Progenitor cell of endocrine pancreas (in vitro differentiated cells): ENCODE results near the gene CDADC1. TPM values are rescaled to one million over a fixed set of nuclear protein-coding genes. Genes with fewer than 3 reads are reported as not detected.

Source experiments
- DNase-seq: peaks from one replicate; pipeline ENCODE4 v3.0.0; 2021; ENCODE audit warnings: low spot score; ENCODE audit not compliant: unreplicated experiment
- H3K27ac Mint-ChIP-seq: 2 replicates; pipeline ENCODE4 v1.8.0; 2021; ENCODE audit warnings: mild to moderate bottlenecking, moderate library complexity, mixed read lengths
- H3K27me3 Mint-ChIP-seq: 2 replicates; pipeline ENCODE4 v1.8.0; 2021; ENCODE audit warnings: mixed read lengths
- H3K36me3 Mint-ChIP-seq: 2 replicates; pipeline ENCODE4 v1.8.0; 2022; ENCODE audit warnings: mixed read lengths; ENCODE audit not compliant: insufficient read depth
- H3K4me1 Mint-ChIP-seq: 2 replicates; pipeline ENCODE4 v1.8.0; 2021; ENCODE audit warnings: low read depth, mixed read lengths
- H3K4me3 Mint-ChIP-seq: 2 replicates; pipeline ENCODE4 v1.8.0; 2021; ENCODE audit warnings: low read depth, mild to moderate bottlenecking, moderate library complexity, mixed read lengths
- H3K9me3 Mint-ChIP-seq: 2 replicates; pipeline ENCODE4 v1.8.0; 2021; ENCODE audit warnings: low read depth, mixed read lengths
- total RNA-seq: library from RNA; stranded (reverse); gene quantifications from 2 replicates; pipeline ENCODE4 v1.2.1, GENCODE V29; 2021
- TF ChIP-seq, protein P1 (sequence below): fragments of 200-600 bp; sonication (generic); IDR thresholded peaks from one replicate; pipeline ENCODE4 v1.5.0; 2021; ENCODE audit warnings: antibody characterized with exemption, mild to moderate bottlenecking; ENCODE audit not compliant: unreplicated experiment

Gene CDADC1
- total RNA-seq, 1 donor from 2014 or later: 11.7 TPM

DNA sequence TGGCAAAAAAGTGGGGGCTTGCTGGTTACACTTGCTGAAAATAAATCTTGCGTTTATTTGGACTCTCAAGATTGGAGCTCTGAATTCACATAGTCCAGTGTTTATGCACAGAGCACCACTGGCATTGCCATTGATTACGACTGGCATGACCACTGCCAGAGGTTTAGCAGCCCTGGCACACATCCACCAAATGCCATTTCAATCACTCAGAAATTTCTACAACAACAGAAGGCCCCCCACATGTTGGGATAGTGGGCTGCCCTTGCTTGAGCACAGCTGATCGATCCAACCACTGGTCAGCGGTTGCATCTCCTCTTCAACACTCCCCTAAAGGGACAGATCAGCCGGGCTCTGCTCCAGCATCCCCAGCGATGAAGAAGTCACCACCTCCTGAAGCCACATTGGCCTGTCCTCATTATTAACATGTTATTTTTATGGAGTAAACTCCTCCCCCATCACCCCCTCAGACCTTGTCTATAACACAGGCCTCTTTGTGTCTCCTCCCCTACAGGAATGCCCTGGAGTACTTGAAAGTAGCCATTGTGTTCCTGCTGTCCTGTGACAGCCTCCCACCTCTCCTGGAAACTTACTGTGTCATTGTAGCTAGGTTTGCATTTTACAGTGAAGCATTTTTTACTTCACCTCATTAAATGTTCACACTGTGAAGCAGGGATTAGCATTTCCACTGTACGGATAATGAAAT lies 51.3 kb downstream of the CDADC1 start:
- peaks cover 2% of the 10 kb centered on the region for H3K27me3 Mint-ChIP-seq
- no peaks in the 10 kb centered on the region for H3K36me3 Mint-ChIP-seq
- TF ChIP-seq, protein P1, sequence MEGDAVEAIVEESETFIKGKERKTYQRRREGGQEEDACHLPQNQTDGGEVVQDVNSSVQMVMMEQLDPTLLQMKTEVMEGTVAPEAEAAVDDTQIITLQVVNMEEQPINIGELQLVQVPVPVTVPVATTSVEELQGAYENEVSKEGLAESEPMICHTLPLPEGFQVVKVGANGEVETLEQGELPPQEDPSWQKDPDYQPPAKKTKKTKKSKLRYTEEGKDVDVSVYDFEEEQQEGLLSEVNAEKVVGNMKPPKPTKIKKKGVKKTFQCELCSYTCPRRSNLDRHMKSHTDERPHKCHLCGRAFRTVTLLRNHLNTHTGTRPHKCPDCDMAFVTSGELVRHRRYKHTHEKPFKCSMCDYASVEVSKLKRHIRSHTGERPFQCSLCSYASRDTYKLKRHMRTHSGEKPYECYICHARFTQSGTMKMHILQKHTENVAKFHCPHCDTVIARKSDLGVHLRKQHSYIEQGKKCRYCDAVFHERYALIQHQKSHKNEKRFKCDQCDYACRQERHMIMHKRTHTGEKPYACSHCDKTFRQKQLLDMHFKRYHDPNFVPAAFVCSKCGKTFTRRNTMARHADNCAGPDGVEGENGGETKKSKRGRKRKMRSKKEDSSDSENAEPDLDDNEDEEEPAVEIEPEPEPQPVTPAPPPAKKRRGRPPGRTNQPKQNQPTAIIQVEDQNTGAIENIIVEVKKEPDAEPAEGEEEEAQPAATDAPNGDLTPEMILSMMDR: no peak
- peak overlapping the region; percentile 10 for H3K27ac Mint-ChIP-seq
- H3K4me1 Mint-ChIP-seq: peaks cover 14% of the 10 kb centered on the region
- no peak for DNase-seq
- H3K9me3 Mint-ChIP-seq: no peaks in the 10 kb centered on the region
- H3K4me3 Mint-ChIP-seq: no peak overlapping the region

DNA sequence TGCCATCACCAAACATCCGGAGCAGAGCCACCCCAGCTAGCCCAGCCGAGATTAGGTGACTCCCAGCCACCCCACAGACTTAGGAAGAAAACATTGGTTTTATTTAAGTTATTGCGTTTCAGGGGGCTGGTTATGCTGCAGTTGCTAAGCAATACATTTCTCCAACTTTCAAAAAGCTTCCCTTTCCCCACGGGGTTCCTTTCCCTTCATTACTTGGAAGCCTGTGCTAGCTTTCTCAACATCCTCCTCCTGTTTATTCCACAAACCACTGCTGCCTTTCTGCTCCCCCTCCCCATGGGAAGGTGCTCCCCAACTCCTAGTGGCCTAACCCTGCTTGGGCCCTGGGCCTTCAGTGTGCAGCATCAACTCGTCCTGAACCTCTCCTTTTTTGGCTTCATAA lies 52.6 kb downstream of the CDADC1 start:
- Mint-ChIP-seq H3K27me3 (peaks cover 2% of the 10 kb centered on the region), H3K4me3 (no peak overlapping the region), H3K4me1 (peaks cover 14% of the 10 kb centered on the region), H3K36me3 (no peaks in the 10 kb centered on the region), H3K9me3 (no peaks in the 10 kb centered on the region), H3K27ac (peak overlapping the region; percentile 47)
- TF ChIP-seq, protein P1: no peak
- no peak for DNase-seq

DNA sequence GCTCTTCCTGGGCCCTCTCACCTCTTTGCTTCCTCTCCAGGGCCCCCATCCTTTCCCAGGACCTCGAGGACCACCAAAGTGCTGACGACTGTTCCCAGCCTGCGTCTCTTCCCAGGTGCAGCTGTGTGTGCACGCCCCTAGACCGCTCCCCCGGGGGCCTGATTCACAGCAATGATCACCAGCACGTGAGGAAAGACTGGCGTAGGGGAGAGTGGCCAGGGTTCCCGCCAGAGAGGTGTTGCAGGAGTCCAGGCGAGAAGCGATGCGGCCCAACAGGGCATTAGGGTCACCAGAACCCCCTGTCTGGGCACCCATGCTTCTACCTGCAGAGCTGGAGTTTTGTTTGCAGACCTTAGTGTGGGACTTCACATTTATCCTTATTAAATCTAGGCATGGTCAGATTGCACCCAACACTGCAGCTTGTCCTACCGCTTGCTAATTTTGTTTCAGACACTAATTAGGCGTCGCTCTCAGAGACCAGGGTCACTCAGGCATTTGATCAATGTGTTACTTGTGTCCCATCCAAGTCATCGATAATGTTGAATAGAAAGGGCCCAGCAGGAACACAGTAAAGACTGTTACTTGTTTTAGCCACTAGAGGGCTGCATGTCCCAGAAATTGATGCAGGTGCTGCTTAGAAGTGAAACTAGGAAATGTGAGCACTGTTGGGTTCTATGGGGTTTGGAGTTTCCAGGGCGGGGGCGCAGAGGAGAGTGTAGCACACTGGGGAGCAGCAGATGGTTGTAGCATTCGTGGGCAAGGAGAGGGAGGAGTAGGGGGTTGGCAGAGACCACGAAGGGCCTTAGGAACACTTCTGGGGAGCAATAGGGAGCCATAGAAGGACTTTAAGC lies 53.2 kb downstream of the CDADC1 start:
- peaks cover 2% of the 10 kb centered on the region for H3K27me3 Mint-ChIP-seq
- peaks cover 14% of the 10 kb centered on the region for H3K4me1 Mint-ChIP-seq
- TF ChIP-seq, protein P1: peak; percentile 87
- DNase-seq: peak; percentile 41
- H3K27ac Mint-ChIP-seq: no peak overlapping the region
- H3K4me3 Mint-ChIP-seq: peak overlapping the region; percentile 7
- H3K9me3 Mint-ChIP-seq: no peaks in the 10 kb centered on the region
- no peaks in the 10 kb centered on the region for H3K36me3 Mint-ChIP-seq

DNA sequence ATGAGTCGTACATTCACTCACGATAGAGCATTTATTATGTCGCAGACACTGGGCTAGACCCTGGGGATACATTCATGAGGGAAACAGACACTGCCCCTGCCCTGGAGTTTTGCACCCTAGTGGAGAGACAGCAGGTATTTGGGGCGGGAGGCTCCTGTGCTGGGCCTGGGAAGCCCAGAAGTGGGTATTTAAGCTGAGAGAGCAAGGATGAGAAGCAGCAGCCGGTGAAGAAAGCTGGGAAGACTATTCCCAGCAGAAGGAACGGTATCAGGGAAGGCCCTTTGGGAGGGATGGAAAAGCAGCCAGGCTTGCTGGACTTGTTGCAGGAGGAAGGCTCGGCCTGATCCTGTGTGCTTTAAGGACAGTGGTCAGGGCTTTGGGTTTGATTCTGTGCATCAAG lies 54.5 kb downstream of the CDADC1 start:
- DNase-seq: no peak
- Mint-ChIP-seq H3K9me3 (no peaks in the 10 kb centered on the region), H3K4me1 (peaks cover 14% of the 10 kb centered on the region), H3K36me3 (no peaks in the 10 kb centered on the region), H3K27me3 (peaks cover 2% of the 10 kb centered on the region), H3K27ac (peak overlapping the region; percentile 64), H3K4me3 (no peak overlapping the region)
- TF ChIP-seq, protein P1: no peak

DNA sequence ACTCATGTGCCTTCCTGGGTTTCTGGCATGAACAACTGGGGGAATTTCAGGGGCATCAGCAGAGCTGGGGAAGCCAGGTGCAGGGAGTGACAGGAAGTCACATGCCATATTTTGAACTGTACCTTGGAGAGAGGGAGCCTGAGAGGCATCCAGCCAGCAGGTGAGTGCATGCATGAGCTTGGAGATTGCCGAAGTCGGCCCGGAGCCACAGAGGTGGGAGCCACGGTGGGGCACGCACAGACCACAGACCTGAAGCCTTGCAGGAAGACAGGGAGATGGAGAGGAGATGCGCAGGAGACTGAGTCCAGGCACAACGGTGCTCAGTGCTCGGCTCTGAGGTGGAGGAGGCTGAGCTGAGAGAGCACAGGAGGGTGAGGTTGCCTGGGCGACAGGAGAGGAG lies 55.1 kb downstream of the CDADC1 start:
- no peaks in the 10 kb centered on the region for H3K36me3 Mint-ChIP-seq
- TF ChIP-seq, protein P1: no peak
- no peak for DNase-seq
- no peak overlapping the region for H3K4me3 Mint-ChIP-seq
- no peak overlapping the region for H3K27ac Mint-ChIP-seq
- peaks cover 2% of the 10 kb centered on the region for H3K27me3 Mint-ChIP-seq
- H3K9me3 Mint-ChIP-seq: no peaks in the 10 kb centered on the region
- H3K4me1 Mint-ChIP-seq: peaks cover 16% of the 10 kb centered on the region
